Stimulated activated naive B cell treated with anti-CD40 and anti-IgM and Interleukin-4, amounts not matched to agents 10 μg/mL and 1 μg/mL and 100 μg/mL, for 72 hours (primary cell): ENCODE results near the gene GNAZ.
A peak's percentile ranks its signal among the peaks of the same experiment; 100 is the strongest.

Experiments used
- ATAC-seq, 2 donors: fragments of 150-1000 bp; cut with Tn5 transposase; replicated peaks; 2 replicates each; pipeline ENCODE4 v1.10.0; 2021; ENCODE audit warnings: moderate library complexity in 1 of 2
- DNase-seq: peaks from one replicate; pipeline ENCODE4 v3.0.0; 2021
- H3K27ac Mint-ChIP-seq: one replicate; pipeline ENCODE4 v1.8.0; 2022; ENCODE audit warnings: mild to moderate bottlenecking, mixed read lengths
- H3K27me3 Mint-ChIP-seq, 2 donors: one replicate each; pipeline ENCODE4 v1.8.0; 2022; ENCODE audit warnings: mixed read lengths in 2 of 2
- H3K36me3 Mint-ChIP-seq, 2 donors: one replicate each; pipeline ENCODE4 v1.8.0; 2022; ENCODE audit warnings: mixed read lengths in 2 of 2, mild to moderate bottlenecking in 1 of 2
- H3K4me1 Mint-ChIP-seq, 2 donors: one replicate each; pipeline ENCODE4 v1.8.0; 2022; ENCODE audit warnings: mixed read lengths in 2 of 2, mild to moderate bottlenecking in 1 of 2
- H3K4me3 Mint-ChIP-seq, 2 donors: one replicate each; pipeline ENCODE4 v1.8.0; 2022; ENCODE audit warnings: mild to moderate bottlenecking in 2 of 2, mixed read lengths in 2 of 2, moderate library complexity in 1 of 2
- H3K9me3 Mint-ChIP-seq, 2 donors: one replicate each; pipeline ENCODE4 v1.8.0; 2022; ENCODE audit warnings: mixed read lengths in 2 of 2, mild to moderate bottlenecking in 1 of 2

Gene GNAZ

DNA sequence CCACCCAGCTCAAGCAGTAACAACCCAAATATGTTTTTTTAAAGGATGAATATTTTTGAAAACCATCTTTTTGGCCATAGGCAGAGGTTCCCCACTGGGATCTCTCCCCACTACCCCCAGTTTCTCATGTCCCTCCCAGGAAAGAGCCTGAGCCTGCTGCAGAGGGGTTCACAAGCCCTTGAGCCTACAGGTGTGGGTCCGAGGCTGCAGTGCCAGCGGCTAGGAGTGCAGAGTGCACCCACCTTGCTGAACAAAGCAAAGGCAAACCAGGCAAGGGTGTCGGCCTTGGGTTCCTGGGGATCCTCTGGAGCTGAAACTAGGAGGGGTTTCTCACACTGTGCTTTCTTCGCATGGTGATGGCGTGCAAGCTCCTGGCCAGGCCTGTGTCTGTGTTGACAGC, 35.0 kb downstream of the GNAZ start:
- DNase-seq (no peak), ATAC-seq (no peak)
- Mint-ChIP-seq H3K36me3 (peaks cover 1 to 3% of the 10 kb centered on the region in 2 donors), H3K4me3 (no peak overlapping the region), H3K27ac (no peak overlapping the region), H3K9me3 (no peaks in the 10 kb centered on the region), H3K4me1 (no peaks in the 10 kb centered on the region), H3K27me3 (no peaks in the 10 kb centered on the region)

DNA sequence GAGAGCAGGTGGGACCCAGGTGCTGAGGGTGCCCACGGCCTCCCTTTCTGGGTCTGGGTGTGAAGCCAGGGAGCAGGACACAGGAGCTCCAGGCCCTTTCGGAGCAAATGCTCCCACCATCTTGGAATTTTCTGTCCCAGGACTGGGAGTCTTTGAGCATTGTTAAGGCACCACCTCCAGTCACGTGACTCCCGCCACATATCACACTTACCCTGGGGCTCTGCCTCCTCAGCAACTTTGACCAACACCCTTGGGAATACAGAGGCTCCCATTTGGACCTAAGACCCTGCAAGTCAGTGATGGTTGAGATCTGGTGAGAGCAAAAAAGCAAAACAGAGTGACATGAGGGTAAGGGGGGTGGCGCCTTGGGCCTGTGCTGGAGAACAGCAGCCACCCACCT, 35.6 kb downstream of the GNAZ start:
- H3K4me3 Mint-ChIP-seq: no peak overlapping the region
- H3K9me3 Mint-ChIP-seq: no peaks in the 10 kb centered on the region
- ATAC-seq: no peak
- peaks cover 1 to 3% of the 10 kb centered on the region in 2 donors for H3K36me3 Mint-ChIP-seq
- no peak for DNase-seq
- H3K27ac Mint-ChIP-seq: no peak overlapping the region
- no peaks in the 10 kb centered on the region for H3K27me3 Mint-ChIP-seq
- H3K4me1 Mint-ChIP-seq: no peaks in the 10 kb centered on the region

- H3K4me3 Mint-ChIP-seq: no peak overlapping the region
- ATAC-seq (no peak), DNase-seq (no peak)
- H3K27me3 Mint-ChIP-seq: no peaks in the 10 kb centered on the region
- no peak overlapping the region for H3K27ac Mint-ChIP-seq
- peaks cover 1 to 3% of the 10 kb centered on the region in 2 donors for H3K36me3 Mint-ChIP-seq
- no peaks in the 10 kb centered on the region for H3K9me3 Mint-ChIP-seq
- no peaks in the 10 kb centered on the region for H3K4me1 Mint-ChIP-seq
Observed at GRCh38 chr22:23106344-23106743, 36.0 kb downstream of the GNAZ start.

DNA sequence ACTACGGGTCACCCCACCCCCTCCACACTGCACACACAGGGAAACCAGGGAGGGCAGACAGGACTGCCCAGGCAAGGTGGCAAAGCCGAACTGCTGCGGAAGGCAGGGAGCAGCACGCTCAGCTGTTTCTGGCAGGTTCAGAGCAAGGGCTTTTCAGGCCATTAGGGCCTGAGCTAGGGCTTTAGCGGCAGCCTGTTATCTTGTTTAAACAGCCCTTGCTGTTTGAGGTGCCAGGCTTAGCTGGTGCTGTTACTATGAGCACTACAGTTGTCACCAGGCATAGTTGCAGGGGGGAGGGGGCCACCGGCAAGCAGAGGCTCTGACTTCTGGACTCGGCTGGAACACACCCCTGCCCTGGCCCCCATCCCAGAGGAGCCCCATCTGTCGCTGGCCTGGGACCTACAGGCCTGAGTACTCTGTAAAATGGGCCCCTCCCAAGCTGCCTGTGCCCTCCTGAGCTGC, 36.6 kb downstream of the GNAZ start:
- Mint-ChIP-seq H3K4me3 (no peak overlapping the region), H3K4me1 (peaks cover 0 to 1% of the 10 kb centered on the region in 2 donors), H3K27ac (no peak overlapping the region), H3K27me3 (no peaks in the 10 kb centered on the region), H3K36me3 (peaks cover 0 to 3% of the 10 kb centered on the region in 2 donors), H3K9me3 (no peaks in the 10 kb centered on the region)
- DNase-seq: no peak
- ATAC-seq: no peak

- Mint-ChIP-seq H3K4me3 (no peak overlapping the region), H3K9me3 (no peaks in the 10 kb centered on the region), H3K36me3 (peaks cover 0 to 3% of the 10 kb centered on the region in 2 donors), H3K27me3 (no peaks in the 10 kb centered on the region), H3K27ac (no peak overlapping the region), H3K4me1 (peaks cover 3 to 8% of the 10 kb centered on the region in 2 donors)
- ATAC-seq: no peak
- no peak for DNase-seq
Observed at GRCh38 chr22:23107487-23108248, 37.3 kb downstream of the GNAZ start.

DNA sequence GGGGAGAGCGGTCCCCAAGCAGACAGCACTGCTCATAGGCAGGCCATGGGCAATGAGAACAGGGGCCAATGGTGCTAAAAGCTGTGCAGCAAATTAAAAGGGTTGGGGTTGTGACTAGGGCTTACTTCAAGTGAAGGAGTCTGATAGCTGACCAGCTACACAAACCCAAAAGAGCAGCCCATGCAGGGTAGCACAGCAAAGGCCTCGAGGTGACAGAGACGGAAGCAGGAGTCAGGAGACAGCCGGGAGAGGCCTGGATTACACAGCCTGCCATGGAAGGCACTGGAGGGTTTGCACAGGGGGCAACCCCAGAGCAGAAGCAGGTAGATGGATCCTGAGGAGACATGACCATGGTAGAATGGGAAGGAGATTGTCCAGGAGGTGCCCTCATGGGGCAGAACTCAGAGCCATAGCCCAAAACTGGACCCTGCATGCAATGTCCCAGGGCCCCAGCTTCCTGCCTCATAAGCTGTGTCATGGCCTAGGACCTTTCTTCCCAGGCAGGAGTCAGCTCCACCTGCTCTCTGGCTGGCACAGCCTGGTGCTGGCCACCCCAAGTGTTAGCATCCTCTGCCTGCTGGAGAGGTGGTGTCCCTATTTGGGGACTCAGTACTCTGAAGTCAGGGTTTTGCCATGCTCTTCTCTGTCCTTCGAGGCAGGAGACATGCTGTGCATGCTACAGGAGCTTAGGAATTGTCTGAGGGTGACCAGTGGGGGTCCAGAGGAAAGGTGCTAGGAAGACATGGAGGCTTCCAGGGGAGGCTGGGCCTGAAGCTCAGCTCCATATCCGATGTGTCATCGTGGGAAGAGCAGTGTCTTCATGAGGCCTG, 38.1 kb downstream of the GNAZ start:
- no peak overlapping the region for H3K27ac Mint-ChIP-seq
- peaks cover 0 to 3% of the 10 kb centered on the region in 2 donors for H3K36me3 Mint-ChIP-seq
- no peaks in the 10 kb centered on the region for H3K27me3 Mint-ChIP-seq
- no peak overlapping the region for H3K4me3 Mint-ChIP-seq
- H3K9me3 Mint-ChIP-seq: no peaks in the 10 kb centered on the region
- peaks cover 7 to 15% of the 10 kb centered on the region in 2 donors for H3K4me1 Mint-ChIP-seq
- ATAC-seq: no peak
- no peak for DNase-seq

DNA sequence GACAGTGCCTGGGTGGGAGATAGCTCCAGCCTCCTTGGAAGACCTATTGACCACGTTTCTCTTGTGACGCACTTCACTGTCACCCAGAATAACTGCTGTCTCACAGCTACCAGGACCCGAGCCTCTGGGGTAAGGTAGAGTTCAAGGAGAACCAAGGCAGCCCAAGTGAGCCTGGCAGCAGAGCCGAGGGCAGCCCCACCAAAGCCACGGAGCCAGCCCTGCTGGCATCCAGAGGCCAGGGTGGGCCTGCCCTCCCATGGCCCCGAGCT, 38.7 kb downstream of the GNAZ start:
- ATAC-seq: no peak
- DNase-seq: no peak
- H3K4me3 Mint-ChIP-seq: no peak overlapping the region
- H3K27ac Mint-ChIP-seq: no peak overlapping the region
- H3K9me3 Mint-ChIP-seq: no peaks in the 10 kb centered on the region
- peaks cover 7 to 16% of the 10 kb centered on the region in 2 donors for H3K4me1 Mint-ChIP-seq
- H3K36me3 Mint-ChIP-seq: peaks cover 0 to 3% of the 10 kb centered on the region in 2 donors
- H3K27me3 Mint-ChIP-seq: no peaks in the 10 kb centered on the region

DNA sequence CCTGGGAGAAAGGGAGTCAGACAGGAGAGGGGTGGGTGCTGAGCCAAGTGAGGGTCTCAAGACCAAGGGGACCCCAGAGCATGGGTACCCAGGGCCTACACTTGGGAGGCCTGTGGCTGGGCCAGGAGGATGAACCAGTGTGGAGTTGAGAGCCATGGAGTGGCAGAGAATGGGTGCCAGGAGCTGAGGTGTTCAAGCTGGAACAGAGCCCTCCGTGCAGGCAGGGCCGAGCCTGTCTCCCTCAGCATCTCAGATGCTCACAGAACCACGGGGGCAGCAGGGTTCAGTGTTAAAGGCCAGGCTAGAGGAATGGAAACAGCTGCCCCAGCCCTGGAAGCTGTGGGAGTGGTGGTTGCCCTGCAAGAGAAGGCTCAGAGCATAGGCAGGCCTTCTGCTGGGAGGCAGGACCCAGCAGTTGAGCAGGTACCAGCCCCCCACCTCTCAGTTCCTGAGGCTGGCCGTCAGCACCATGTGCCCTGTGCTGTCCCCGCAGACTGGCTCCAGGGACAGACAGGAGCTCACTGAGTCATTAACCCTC, 39.2 kb downstream of the GNAZ start:
- ATAC-seq (no peak), DNase-seq (no peak)
- peaks cover 0 to 3% of the 10 kb centered on the region in 2 donors for H3K36me3 Mint-ChIP-seq
- H3K4me3 Mint-ChIP-seq: no peak overlapping the region
- H3K4me1 Mint-ChIP-seq: peaks cover 9 to 16% of the 10 kb centered on the region in 2 donors
- no peaks in the 10 kb centered on the region for H3K27me3 Mint-ChIP-seq
- H3K9me3 Mint-ChIP-seq: no peaks in the 10 kb centered on the region
- peak overlapping the region; percentile 59 for H3K27ac Mint-ChIP-seq

- Mint-ChIP-seq H3K9me3 (no peaks in the 10 kb centered on the region), H3K27ac (no peak overlapping the region), H3K4me1 (peaks cover 11 to 16% of the 10 kb centered on the region in 2 donors), H3K36me3 (peaks cover 0 to 3% of the 10 kb centered on the region in 2 donors), H3K27me3 (no peaks in the 10 kb centered on the region), H3K4me3 (no peak overlapping the region)
- ATAC-seq (no peak), DNase-seq (no peak)
Observed at GRCh38 chr22:23110190-23110921, 40.0 kb downstream of the GNAZ start.

DNA sequence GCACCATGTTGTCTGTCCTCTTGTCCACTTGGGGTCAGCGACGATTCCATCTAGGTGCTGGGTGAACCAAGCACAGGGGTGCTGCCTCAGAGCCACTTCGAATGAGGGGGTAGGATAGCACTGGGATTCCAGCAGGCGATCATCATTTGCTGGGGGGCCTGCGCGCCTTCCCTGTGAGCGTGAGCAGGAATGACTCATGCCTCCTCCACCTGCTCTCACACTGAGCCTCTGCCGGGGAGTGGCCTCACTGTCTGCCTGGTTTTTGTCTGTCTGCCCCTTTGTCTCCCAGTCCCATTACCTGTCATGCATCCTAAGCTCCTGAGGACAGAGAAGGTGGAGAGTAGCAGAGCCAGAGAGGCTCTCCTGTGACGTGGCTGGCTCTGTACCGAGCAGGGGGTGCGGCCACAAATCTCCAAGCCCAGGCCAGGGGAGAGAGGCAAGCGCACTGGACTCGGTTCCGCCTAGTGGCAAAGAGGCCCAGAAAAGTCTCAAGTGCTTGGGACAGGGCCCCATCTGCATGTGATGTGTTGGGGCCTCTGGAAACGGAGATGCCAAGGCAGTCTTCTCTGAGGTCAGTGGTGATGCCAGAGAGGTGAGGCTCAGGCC, 40.7 kb downstream of the GNAZ start:
- H3K27ac Mint-ChIP-seq: no peak overlapping the region

GRCh38 chr22:23112472-23113012, 42.2 kb downstream of the GNAZ start:
- Mint-ChIP-seq H3K4me3 (no peak overlapping the region), H3K36me3 (peaks cover 0 to under 1% of the 10 kb centered on the region in 2 donors), H3K27me3 (no peaks in the 10 kb centered on the region), H3K4me1 (peaks cover 11 to 16% of the 10 kb centered on the region in 2 donors), H3K9me3 (no peaks in the 10 kb centered on the region), H3K27ac (peak overlapping the region; percentile 69)
- DNase-seq: no peak
- no peak for ATAC-seq

More for the DNA sequence above, 40.7 kb downstream of the GNAZ start:
- no peak for DNase-seq
- Mint-ChIP-seq H3K27me3 (no peaks in the 10 kb centered on the region), H3K36me3 (peaks cover 0 to 3% of the 10 kb centered on the region in 2 donors), H3K9me3 (no peaks in the 10 kb centered on the region), H3K4me3 (no peak overlapping the region), H3K4me1 (peaks cover 11 to 16% of the 10 kb centered on the region in 2 donors)
- ATAC-seq: no peak

GRCh38 chr22:23113067-23113846, 42.9 kb downstream of the GNAZ start:
- no peaks in the 10 kb centered on the region for H3K9me3 Mint-ChIP-seq
- H3K27ac Mint-ChIP-seq: no peak overlapping the region
- no peaks in the 10 kb centered on the region for H3K36me3 Mint-ChIP-seq
- DNase-seq (no peak), ATAC-seq (peak; percentile 58 to 76)
- no peaks in the 10 kb centered on the region for H3K27me3 Mint-ChIP-seq
- no peak overlapping the region for H3K4me3 Mint-ChIP-seq
- peaks cover 11 to 16% of the 10 kb centered on the region in 2 donors for H3K4me1 Mint-ChIP-seq
